NCI-H1417 (cell line): ENCODE results near the gene GSTT2B.
"Not testable (repeated sequence)": the region's sequence is repeated elsewhere in the genome, so short reads cannot be mapped to it uniquely, and the experiment has no call there.

ENCODE experiments used
- DNase-seq, 3 experiments: peaks; one replicate each; lab custom pipeline; 2025; lab: John Stamatoyannopoulos, UW

GSTT2B gene, protein sequence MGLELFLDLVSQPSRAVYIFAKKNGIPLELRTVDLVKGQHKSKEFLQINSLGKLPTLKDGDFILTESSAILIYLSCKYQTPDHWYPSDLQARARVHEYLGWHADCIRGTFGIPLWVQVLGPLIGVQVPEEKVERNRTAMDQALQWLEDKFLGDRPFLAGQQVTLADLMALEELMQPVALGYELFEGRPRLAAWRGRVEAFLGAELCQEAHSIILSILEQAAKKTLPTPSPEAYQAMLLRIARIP

DNA sequence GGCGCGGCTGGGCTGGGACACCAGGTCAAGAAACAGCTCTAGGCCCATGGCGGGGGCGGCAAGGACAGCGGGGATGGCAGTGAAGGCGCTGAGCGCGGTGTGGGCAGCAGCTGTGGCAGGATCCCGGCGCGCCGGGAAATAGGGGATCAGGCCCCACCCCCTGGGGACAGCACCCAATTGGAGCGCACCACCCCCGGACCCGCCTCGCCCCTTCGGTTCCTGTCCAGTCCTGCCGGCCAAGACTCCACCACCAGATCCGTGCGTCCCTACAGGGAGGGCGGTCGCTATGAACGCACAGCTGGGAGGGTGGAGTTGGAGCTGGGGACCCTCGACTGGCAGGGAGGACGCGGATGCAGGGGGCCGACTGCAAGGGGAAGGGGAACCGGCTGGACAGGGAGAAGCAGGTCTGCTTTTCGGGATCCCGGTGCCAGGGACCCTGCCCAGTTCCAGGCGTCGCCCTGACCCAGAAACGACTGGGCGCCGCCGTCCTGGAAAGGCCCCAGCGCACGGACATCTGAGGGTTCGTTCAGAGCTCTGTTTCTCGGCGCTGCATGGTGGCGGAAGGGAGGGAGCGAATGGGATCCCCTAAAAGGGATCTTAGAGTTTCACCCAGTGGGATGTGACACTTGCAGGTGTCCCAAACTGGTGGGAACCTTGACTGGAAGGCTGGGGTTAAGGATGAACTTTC lies at the start of gene GSTT2B:
Gene GSTT2B (minus strand): TSS at position 112 of the 688 bp plus-strand sequence. CDS start 64 bp downstream, at position 48.
- not testable (repeated sequence) for DNase-seq

DNA sequence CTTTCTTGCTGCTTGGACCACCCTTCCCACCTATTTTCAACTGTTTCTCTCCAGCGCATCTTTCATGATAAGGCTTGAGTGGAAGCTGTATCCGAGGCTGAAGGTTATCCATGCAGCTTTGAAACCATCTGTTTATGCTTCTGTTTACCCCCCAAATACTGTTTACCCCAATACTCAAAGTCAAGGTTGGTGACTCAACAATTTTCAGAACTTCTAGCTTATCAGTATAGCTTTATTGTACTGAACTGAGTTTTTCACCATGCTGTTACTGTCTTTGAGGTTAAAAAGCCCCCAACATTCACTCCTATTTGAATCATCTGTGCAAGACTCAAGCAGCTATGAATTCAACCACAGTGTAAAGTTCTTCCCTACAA lies 49.0 kb upstream of the GSTT2B start:
- DNase-seq = no peak

- no peak for DNase-seq
Observed at GRCh38 chr22:24009227-24010017, 48.4 kb upstream of the GSTT2B start.

DNA sequence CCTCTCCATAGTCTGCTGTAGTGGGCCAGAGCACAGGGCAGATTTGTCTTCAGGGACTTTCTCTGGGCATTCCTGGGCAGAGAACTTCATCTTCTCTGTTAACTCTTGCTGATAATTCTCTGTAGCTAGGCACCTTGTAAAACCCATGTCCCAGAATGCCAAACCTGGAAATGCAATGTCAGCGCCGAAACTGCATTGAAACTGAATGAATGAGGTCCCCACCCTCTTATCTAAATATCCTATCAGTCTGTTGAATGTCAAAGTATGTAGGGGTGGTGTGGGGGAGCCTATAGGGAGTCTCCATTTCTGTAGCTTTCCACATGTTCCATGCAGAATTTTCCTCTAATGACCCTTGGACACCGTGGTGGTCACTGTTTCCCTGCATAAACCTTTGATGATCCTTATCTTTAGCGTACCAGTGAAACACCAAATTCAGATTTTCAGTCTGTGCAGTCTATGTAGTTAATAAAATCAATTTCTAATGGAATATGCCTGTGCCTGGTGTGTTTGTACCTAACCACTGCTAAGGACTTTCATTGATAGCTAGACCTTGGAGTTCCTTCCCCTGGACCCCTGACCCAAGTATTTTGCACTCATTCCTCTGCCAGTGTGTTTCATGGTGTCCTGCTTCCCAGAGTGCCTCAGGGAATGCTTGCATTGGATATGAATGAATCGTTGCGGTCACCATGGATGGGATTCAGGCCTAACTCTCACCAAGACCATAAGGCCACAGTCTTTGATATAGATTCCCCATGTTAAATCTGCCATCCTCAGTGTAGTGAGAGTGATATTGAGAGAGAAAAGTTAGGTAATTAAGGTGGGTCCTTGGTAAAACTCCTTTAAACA lies 47.6 kb upstream of the GSTT2B start:
- DNase-seq = no peak

DNA sequence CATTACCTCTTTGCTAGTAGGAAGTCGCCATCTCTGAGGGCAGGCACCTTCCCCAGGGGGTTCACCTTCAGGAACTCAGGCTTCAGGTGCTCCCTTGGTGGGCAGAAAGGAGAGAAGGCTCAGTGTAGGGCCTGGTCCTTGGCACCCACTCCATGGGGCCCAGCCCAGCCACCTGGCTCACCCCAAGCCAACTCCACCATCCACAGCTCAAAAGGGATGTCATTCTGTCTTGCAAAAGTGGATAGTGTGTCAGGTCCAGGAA lies 47.0 kb upstream of the GSTT2B start:
- no peak for DNase-seq

DNA sequence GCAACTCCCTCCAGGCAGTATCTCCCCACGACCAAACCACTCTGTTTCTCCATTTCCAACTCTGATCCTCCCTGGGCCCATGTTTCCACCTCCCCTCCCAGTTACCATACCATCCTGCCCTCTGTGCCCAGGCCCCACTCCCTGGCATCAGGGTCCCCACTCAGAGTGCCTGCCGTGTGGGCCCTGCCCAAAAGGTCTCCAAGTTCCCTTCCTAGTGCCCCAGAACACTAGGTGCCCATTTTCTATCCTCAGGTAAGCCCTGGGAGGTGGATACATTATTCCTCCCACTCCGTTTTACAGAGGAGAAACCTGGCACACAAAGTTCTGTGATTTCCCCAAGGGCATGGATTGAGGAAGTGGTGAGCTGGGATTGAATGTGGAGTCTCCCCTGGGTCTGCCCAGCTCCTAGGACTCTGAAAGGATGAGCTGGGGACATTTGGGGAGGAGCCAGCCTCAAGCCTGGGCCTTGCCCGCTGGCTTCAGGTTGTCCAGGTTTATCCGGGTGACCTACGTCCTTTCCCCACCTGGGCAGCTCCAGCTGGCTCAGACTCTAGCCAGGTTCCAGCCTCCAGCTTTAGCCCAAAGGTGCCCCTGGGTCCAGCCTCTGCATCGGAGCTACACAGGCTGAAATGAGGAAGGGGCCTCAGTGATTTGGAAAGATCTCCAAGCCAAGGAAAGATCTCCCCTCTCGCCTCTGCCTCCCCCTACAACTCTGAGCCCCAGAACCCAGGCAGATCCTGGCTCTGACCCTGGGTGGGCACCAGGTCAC lies 46.4 kb upstream of the GSTT2B start:
- DNase-seq = no peak

GRCh38 chr22:24006914-24007214 lies 45.9 kb upstream of the GSTT2B start:
- DNase-seq = no peak

DNA sequence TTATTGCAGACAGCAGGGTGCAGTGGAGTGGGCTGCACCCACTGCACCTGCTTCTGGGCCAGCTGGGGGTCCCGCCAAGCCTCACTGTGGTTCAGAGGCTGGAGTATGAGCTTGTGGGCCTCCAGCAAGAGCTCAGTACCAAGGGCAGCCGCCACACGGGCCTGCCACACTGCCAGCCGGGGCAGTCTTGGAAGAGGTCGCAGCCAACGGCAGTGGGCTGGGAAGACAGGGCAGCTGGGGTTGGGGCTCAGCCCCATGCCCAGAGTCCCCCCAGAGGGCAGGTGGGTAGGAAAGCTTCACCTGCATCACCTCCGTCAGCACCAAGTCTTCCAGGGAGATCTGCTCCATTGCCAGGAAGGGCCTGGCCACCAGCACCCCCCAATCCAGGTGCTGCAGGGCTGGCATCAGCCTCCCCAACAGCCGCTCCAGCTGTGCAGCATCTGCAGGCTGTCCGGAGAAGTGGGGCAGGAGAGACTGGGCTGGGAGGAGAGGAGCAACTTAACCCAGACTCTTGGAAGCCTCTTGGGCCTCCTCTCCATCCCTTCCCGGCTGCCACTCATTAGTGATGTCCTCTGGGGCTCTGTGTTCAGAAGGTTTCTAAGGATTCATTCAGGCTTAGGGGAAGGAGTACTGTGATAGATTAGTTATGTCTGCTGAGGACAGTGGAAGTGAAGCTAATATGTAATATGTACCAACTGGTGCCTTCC lies 45.4 kb upstream of the GSTT2B start:
- no peak for DNase-seq

GRCh38 chr22:24005201-24005600 lies 44.2 kb upstream of the GSTT2B start, which contains the start of gene GSTT4:
TSS of gene GSTT4 (minus strand) at chr22:24005453. CDS start at chr22:24005356, 97 bp downstream.
- no peak for DNase-seq

DNA sequence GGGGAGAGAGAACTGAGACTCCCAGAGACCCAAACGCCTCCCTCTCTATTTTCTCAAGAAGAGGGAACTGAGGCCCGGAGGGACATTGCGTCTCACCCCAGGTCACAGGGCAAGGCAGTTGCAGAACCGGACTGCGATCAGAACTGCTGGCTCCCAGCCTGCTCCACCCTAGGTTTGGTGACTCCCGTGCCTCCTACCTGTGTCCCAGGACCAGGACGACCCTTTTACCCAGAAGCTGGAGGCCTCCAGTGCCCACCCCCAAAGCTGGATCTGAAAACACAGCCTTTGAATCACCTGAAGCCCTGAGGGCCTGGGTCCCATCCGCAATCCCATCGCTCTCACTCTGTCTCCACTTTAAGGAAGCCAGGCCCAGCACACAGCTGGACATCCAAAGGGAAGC lies 42.9 kb upstream of the GSTT2B start:
- DNase-seq = no peak

DNA sequence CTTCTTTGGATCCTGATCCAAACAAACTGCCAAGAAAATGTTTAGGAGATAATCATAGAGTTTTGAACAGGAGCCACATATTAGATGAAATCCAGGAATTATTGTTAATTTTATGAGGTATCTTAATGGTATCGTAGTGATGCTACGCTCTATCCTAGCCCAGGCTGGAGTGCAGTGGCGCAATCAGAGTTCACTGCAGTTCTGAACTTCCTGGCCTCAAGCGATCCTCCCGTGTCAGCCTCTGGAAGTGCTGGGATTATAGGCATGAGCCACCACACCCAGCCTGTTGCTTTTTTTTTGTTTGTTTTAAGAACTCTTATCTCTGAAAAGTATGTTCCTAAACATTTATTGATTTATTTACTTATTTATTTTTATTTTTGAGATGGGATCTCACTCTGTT lies 41.9 kb upstream of the GSTT2B start:
- no peak for DNase-seq

DNA sequence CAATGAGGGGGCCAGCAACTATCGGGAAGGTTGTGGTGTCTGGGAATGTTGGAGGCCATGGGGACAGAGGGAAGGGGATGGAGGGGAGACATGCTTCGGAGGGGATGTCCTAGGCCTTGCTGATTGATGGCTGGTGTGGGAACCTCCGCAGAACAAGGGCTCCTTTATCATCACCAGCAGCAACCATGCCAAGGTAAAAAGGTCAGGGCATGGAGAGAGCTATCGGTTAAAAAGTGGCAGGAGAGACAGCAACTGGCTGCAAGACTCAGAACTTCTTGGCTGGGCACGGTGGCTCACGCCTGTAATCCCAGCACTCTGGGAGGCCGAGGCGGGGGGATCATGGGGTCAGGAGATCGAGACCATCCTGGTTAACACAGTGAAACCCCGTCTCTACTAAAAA lies 41.3 kb upstream of the GSTT2B start:
- DNase-seq = no peak

- no peak for DNase-seq
Observed at GRCh38 chr22:24001314-24001713, 40.3 kb upstream of the GSTT2B start.

DNA sequence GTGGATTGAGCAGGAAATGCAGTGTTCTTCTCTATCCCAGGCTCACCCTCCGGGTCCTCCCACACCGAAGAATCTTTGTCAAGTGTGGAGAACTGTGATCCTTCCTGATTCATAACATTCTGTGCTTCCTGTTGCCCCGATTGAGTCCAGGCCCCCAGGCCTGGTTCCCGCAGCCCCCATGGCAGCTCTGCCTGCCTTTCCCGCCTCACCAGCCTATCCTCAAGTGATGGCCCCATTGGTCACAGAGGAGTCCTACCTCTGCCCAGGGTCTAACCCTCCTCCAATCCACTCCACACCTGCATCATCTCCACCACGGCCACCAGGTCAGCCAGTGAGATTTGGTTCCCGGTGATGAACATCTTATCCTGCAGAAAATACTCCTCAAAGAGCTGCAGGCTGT lies 38.8 kb upstream of the GSTT2B start:
- not testable (repeated sequence) for DNase-seq

DNA sequence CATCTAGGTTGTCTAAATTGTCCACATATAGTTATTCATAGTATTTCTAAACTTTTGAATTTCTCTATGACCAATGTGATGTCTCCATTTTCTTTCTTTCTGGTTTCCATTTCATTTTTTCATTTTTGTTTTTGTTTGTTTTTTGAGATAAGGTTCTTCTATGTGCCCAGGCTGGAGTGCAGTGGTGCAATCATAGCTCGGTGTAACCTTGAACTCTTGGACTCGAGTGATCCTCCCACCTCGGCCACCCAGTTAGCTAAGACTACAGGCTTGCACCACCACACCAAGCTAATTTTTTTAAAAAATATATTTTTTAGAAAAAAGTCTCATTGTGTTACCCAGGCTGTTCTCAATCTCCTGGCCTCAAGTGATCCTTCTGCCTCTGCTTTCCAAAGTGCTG lies 36.1 kb upstream of the GSTT2B start:
- no peak for DNase-seq

DNA sequence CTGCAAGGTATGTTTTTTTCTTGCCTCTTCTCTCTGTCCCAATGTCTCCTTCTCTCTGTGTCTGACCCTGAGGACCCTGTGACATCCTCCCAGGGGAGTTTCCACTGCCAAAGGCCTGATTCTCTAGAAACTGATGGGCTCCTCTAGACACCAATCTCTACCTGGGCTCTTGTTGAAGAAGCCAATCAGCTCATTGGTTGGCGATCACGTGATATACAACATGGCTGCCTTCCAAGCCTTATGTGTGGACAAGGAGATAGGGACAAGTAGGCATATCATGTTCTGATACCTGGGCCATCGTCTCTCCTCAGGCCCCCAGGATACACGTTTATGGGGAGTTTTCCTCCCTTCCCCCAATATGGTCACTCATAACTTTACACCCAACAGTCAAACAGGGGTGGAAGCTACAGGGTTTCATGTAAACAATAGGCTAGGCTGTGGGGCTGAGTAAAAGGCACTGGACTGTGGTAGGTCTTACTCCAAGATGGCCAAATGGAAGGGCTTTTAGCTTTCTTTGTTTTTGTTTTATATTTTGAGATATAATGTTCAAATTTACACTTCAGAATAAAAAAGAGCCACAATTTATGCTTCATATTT lies 32.7 kb upstream of the GSTT2B start:
- DNase-seq = not testable (repeated sequence)

DNA sequence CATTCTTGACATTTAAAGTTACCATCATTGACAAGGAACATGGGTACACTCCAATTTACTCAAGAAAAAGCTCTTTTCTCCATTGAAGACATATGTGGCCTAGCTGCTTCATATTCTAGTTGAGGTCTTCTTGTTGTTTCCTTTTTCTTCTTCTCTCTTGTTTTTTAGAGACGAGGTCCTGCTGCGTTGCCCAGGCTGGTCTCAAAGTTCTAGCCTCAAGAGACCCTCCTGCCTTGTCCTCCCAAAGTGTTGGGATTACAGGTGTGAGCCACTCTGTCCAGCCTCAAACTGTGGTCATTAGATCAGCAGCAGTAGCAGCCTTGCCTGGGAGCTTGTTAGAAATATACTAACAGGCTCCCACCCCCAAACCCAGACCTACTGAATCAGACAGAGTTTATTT lies 32.1 kb upstream of the GSTT2B start:
- DNase-seq = not testable (repeated sequence)

DNA sequence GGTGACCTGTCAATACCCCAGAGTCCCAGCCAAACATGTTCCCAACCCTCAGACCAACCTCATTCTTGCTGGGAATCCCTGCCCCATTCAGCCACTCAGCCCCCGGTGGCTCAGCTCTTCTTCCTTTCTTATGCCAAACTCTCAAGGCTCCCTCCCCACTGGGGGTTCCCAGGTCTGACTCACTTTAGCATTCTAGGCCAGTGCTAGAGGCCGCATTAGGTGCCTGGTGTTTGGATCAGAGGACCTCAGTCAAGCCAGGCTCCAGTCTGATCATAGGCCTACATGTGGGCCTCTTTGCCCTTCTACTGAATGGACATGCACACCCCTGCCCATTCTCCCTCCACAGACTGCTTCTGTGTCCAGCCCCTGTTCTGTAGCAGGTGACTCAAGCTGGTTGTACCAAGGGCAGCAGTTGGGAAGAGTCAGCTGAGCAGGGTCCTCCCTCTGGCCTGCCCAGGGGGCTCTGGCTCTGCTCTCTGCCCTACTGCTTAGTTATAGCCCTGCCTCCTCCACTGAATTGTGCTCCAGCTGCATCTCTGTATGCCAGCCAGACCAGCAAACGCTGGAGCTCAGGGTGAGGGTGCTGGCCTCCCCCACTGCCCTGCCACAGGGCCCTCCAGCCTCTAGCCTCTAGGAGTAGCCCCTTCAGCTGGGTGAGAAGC lies 28.7 kb upstream of the GSTT2B start:
- DNase-seq = not testable (repeated sequence)

DNA sequence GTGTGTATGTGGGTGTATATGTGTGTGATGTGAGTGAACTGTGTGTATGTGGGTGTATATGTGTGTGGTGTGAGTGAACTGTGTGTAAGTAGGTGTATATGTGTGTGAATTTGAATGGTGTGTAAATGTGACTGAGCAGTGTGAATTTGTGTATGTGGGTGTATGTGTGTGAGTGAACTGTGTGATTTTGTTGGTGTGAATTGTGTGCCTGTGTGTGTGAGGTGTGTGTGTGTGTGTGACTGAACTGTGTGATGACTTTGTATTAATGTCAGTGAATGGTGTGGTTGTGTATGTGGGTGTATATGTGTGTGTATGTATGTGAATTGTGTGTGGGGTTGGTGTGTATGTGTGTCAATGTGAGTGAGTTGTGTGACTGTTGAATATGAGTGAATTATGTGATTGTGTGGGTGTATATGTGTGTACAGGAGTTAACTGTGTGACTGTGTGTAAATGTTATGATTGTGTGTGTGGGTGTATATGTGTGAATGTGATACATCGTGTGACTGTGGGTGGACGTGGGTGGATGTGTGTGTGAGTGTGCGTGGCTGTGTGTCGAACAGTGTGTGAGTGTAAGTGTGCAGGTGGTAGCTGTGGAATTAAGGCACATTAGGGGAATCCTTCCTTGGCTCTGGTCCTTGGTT lies 25.7 kb upstream of the GSTT2B start:
- DNase-seq = not testable (repeated sequence)

- DNase-seq = not testable (repeated sequence)
Observed at GRCh38 chr22:23986089-23986488, 25.1 kb upstream of the GSTT2B start.
